Measurements from ENCODE around the gene FCRL6. TPM values are rescaled to one million over a fixed set of nuclear protein-coding genes. Genes with fewer than 3 reads are reported as not detected.

FCRL6 gene
- total RNA-seq, 4 donors from 2014 or later = 0.62 to 1.9 (median 0.94) TPM; not detected in 1

DNA sequence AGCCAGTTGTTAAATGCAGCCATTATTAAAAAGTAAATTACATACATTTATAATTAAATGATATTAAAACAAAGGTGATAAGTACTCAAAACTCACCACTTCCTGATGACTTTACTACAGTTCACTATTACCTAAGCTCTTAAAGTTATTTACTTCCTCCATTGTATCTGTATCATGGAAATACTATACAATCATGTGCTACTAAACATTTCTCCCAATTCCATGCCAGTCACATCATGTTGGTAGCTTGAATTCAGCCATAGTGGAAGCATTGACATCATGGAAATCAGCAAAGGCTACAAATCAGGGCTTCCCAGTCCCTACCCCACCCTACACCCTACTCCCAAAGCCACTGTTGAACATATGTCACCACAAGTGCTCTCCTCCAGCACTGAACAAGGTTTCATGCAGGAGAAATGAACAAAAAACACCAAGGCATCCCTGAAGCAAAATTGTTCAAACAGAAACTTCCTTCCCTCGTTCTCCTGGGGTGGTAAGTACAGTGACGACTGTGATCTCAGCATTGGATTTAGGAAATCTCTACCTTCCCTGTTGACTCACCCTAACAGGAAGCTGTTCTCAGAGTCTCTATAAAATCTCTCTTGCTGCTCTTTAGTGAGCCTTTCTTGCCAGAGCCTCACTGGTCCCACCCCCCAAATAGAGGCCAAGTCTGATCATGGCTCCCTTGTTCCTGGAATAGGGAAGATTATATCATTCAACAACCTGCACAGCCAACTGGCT is 47.6 kb downstream of the FCRL6 start:
- Histone ChIP-seq H3K36me3 (no peaks in the 10 kb centered on the region), H3K9me3 (no peaks in the 10 kb centered on the region), H3K4me1 (peaks cover 0 to 12% (median 0%) of the 10 kb centered on the region in 3 donors), H3K27me3 (no peaks in the 10 kb centered on the region), H3K27ac (no peak overlapping the region), H3K4me3 (no peak overlapping the region)
- no peak for TF ChIP-seq POLR2AphosphoS5 (IDR thresholded peaks at IDR 0.05)
- no peak for TF ChIP-seq POLR2A (IDR thresholded peaks at IDR 0.05)
- TF ChIP-seq EP300 (IDR thresholded peaks at IDR 0.05) = no peak
- TF ChIP-seq, protein P1, sequence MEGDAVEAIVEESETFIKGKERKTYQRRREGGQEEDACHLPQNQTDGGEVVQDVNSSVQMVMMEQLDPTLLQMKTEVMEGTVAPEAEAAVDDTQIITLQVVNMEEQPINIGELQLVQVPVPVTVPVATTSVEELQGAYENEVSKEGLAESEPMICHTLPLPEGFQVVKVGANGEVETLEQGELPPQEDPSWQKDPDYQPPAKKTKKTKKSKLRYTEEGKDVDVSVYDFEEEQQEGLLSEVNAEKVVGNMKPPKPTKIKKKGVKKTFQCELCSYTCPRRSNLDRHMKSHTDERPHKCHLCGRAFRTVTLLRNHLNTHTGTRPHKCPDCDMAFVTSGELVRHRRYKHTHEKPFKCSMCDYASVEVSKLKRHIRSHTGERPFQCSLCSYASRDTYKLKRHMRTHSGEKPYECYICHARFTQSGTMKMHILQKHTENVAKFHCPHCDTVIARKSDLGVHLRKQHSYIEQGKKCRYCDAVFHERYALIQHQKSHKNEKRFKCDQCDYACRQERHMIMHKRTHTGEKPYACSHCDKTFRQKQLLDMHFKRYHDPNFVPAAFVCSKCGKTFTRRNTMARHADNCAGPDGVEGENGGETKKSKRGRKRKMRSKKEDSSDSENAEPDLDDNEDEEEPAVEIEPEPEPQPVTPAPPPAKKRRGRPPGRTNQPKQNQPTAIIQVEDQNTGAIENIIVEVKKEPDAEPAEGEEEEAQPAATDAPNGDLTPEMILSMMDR (IDR thresholded peaks at IDR 0.05) = no peak
- ATAC-seq = no peak
- 52 to 94% methylated on average over 2 of the region's 2 CpGs for WGBS, 2 donors (ENCODE audit: low coverage in 1 of 2)

DNA sequence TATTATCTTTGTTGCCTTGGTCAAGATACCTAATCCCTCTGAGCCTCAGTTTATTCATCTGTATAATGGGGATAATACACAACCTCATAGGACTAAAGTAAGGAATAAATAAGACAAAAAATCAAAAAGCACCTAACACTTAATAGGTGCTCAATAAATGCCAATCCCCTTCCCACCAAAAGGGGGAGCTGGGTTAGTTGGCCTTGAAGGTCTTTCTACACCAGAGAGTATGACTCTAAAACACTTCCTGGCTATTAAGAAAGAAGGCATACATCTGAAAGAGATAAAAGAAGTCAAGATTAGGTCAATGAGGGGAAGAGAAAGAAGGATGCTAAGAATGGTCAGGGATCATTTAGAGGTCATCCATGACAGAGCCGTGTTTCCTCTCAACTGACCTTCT is 49.2 kb downstream of the FCRL6 start:
- Histone ChIP-seq H3K27me3 (no peaks in the 10 kb centered on the region), H3K36me3 (no peaks in the 10 kb centered on the region), H3K27ac (no peak overlapping the region), H3K4me1 (peaks cover 0 to 26% (median 4%) of the 10 kb centered on the region in 3 donors), H3K4me3 (no peak overlapping the region), H3K9me3 (no peaks in the 10 kb centered on the region)
- WGBS, 2 donors (ENCODE audit: low coverage in 1 of 2) = 46 to 88% methylated on average over 1 of the region's 1 CpG
- no peak for ATAC-seq
- TF ChIP-seq EP300 (IDR thresholded peaks at IDR 0.05) (no peak), POLR2AphosphoS5 (IDR thresholded peaks at IDR 0.05) (no peak), POLR2A (IDR thresholded peaks at IDR 0.05) (no peak)
- TF ChIP-seq, protein P1 (IDR thresholded peaks at IDR 0.05) = no peak

DNA sequence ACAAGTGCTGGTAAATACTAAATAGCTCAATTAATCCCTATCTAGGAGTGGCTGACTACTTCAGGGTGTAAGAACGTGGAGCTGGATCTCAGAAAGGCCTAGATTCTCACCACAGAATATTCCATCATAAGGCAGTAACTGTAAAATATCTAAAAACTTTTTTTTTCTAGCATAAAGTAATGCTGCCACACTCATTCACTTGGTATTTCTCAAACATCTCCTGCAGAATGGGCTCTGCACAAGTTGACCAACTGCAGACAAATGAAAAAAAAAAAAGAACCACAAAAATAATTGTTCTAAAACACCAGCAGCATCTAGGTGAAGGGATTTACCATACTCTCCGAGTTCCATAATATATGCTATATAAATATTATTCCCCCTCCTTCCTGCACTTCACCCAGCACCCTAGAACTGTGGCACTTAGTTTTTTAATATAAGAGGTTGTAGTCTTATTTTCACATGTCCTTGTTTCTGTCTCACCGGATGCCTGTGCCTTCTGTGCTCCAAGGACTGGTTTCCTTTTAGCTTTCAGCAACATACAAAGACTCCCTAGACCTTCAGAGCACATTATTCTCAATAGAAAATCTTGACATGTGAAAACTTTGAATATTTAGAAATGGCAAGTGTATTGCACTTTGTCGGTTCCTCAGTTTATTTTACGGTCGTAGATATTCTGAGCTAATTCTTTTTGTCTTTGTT is 51.4 kb downstream of the FCRL6 start:
- H3K27me3 ChIP-seq = no peaks in the 10 kb centered on the region
- TF ChIP-seq EP300 (IDR thresholded peaks at IDR 0.05) (no peak), POLR2A (IDR thresholded peaks at IDR 0.05) (no peak), POLR2AphosphoS5 (IDR thresholded peaks at IDR 0.05) (no peak)
- TF ChIP-seq, protein P1 (IDR thresholded peaks at IDR 0.05) = no peak
- H3K36me3 ChIP-seq = no peaks in the 10 kb centered on the region
- H3K4me3 ChIP-seq = peak overlapping the region; percentile 79 to 100
- H3K4me1 ChIP-seq = peaks cover 0 to 26% (median 4%) of the 10 kb centered on the region in 3 donors
- peak overlapping the region; percentile 96 to 100 (median 96) for H3K27ac ChIP-seq
- 16 to 17% methylated on average over 6 of the region's 6 CpGs for WGBS, 2 donors (ENCODE audit: low coverage in 1 of 2)
- no peaks in the 10 kb centered on the region for H3K9me3 ChIP-seq
- no peak for ATAC-seq

DNA sequence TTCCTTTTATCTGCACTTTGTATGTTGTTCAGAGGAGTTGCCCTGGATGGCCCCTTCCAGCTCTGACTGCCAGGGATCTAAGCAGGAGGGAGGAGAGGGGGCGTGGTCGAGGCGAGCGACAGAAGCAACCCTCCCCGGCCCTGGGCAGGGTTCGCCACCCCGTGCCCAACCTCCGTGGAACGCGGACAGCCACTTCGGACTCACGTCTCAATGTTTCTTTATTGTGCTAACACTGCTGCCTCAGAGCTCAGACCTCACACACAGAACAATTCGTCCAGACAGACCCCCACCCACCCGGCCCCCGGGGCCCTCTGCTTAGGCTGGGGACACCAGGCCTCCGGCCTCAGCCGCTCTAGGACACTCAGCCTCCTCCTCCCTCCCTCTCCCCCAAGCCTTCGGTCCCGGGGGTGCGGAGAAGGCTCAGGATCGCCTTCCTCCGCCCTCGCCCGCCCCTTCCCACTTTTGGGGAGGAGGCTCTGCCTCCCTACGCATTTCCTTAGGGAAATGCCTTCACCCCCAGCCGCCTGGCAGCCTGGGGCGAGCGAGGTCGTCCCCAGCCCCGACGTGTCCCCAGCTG is 52.0 kb downstream of the FCRL6 start:
- peak overlapping the region; percentile 96 to 100 (median 96) for H3K27ac ChIP-seq
- no peaks in the 10 kb centered on the region for H3K27me3 ChIP-seq
- no peaks in the 10 kb centered on the region for H3K9me3 ChIP-seq
- peak; percentile 71 for ATAC-seq
- H3K4me1 ChIP-seq = peaks cover 0 to 26% (median 4%) of the 10 kb centered on the region in 3 donors
- 0% methylated on average over 5 to 6 of the region's 31 CpGs for WGBS, 2 donors (ENCODE audit: low coverage in 1 of 2)
- no peak for TF ChIP-seq POLR2A (IDR thresholded peaks at IDR 0.05)
- TF ChIP-seq POLR2AphosphoS5 (IDR thresholded peaks at IDR 0.05) = peak; percentile 52
- no peaks in the 10 kb centered on the region for H3K36me3 ChIP-seq
- peak overlapping the region; percentile 79 to 100 for H3K4me3 ChIP-seq

DNA sequence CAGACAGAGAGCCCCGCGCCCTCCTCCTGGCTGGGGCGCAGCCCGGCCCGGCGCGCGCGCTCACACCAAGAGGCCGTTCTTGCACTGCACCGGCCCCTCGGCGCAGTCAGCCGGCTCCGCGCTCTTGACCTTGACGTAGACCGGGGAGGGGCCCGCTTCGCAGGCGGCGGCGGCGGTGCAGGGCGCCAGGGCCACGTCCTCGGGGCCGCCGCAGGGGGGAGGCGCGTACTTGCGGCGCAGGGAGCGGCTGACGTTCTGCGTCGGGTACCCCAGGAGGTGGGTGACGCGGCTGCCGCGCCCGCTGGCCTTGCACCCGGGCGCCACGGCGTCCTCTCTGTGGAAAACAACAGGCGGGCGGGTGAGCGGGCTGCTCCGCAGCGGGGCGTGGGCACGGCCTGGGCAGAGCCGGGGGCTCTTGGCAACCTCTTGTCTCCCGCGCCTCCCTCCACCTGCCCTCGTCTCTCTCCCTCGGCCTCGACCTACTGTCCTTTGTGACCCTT is 52.6 kb downstream of the FCRL6 start:
- Histone ChIP-seq H3K9me3 (no peaks in the 10 kb centered on the region), H3K27me3 (no peaks in the 10 kb centered on the region), H3K4me3 (peak overlapping the region; percentile 79 to 100), H3K4me1 (peaks cover 0 to 26% (median 4%) of the 10 kb centered on the region in 3 donors), H3K36me3 (no peaks in the 10 kb centered on the region), H3K27ac (peak overlapping the region; percentile 96 to 100 (median 96))
- peak; percentile 94 for ATAC-seq
- TF ChIP-seq, protein P1 (IDR thresholded peaks at IDR 0.05) = peak in 3 of 4 experiments; percentile 42 to 45 (median 44)
- TF ChIP-seq POLR2AphosphoS5 (IDR thresholded peaks at IDR 0.05) (peak; percentile 81), EP300 (IDR thresholded peaks at IDR 0.05) (no peak), POLR2A (IDR thresholded peaks at IDR 0.05) (peak; percentile 80 to 88)
- 0% methylated on average over 3 to 9 of the region's 59 CpGs for WGBS, 2 donors (ENCODE audit: low coverage in 1 of 2)
